HG03066 (cell line): ENCODE data around the gene USP3.
A peak's percentile ranks its signal among the peaks of the same experiment; 100 is the strongest.
"Not testable (repeated sequence)": the region's sequence is repeated elsewhere in the genome, so short reads cannot be mapped to it uniquely, and the experiment has no call there.

Source experiments
- ATAC-seq: cut with Tn5 transposase; IDR thresholded peaks from one replicate; pipeline ENCODE4 v1.9.1; 2021; ENCODE audit warnings: low read depth; ENCODE audit not compliant: unreplicated experiment

USP3 gene

DNA sequence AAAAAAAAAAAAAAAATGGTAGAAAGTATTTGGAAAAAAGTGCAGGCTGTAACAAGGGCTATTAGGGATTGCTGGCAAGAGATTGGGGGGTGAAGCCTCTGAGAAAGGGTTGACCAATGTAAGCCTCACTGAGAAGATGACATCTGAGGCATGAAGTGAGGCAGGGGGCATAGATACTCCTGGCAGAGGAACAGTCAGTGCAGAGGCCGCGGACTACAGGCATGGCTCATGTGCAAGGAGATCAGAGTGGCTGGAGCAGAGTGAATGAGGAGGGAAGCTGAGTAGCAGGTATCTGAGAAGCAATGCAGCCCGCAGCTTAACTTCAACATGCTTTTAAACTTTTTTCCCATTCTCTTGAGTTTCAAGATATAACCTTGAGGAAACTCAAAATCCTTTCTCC, 98.2 kb downstream of the USP3 start:
- no peak for ATAC-seq

DNA sequence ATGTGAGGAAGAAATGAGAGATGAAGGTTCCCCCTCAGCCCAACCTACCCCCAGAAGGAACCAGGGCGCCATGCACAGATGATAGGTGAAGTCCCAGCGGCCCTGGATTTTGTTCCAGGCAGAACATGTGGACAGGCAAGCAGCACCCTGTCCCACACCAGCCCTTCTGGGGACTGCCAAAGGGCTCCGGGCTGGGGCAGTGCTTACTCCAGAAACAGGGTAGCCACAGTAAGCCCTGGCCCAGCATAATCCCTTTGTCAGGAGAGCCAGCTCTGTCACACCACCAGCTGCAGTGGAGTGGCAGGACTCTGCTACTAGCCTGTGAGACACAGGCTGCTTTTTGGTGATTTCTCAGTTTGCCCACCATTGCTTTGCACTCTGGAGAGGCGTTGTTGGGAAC, 99.1 kb downstream of the USP3 start:
- no peak for ATAC-seq

DNA sequence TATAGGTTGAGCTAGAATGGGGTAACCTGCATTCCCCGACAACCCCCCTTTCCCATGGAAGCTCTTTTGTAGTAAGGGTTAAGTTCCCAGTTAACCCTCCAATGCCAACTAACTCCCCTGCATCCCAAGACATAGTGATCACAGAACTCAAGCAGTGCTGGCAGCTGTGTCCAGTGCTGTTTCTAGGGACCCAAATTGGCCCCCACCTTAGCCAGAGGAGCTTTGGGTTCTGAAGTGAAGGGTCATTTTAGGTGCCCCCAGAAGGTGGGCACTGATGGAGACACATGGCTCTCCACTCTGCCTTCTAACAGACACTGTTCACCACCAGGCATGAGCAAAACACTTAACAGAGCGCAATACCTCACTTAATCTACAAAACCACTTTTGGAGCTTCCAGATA, 99.9 kb downstream of the USP3 start:
- no peak for ATAC-seq

DNA sequence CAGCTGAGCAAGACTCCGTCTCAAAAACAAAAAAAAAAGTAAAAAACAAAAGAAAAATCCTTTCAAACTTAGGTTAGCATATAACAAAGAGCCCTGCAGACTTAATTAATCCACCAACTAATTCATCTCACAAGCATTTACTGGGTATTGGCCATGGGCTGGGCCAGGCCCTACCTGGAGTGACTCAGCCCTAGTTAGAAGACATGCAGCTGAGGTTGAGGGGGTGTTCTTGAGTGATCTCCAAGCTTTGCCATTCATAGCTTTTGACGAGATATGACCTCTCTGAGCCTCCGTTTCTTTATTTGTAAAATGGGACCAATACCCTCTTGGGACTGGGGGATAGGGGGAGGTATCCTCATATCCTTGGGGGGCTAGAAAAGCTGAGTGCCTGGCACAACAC, 100.6 kb downstream of the USP3 start:
- ATAC-seq: no peak

DNA sequence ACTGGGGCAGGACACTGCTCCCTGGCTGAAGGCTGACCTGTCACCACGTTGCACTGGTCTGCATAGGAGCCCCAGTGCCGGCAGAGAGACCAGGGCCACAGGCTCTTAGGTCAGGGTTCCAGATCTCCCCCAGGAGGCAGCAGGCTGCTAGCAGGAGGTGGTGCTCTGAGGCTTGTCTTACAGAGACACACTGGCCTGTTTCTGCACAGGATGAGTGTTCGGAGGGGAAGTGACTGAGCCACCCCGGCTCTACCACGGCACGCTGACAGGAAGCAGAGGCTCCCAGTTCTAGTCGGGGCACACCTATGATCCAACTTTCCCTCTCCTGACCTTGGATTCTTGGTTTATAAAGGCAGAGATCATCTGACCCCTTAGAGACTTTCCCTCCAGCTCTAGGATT, 101.4 kb downstream of the USP3 start:
- no peak for ATAC-seq

DNA sequence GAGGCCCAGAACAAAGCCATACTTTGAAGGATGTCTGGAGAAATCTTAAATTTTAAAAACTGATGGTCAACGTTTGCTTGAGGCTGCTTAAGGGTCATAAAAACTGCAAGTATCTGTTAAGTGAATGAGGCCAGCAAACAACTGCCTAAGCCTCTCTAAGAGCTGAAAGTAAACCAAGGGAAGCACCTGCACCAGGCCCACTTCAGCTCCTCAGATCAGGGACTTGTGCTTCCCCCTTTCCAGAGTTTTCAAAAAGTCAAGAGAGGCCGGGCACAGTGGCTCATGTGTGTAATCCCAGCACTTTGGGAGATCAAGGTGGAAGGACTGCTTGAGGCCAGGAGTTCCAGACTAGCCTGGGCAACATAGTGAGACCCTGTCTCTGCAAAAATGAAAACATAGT, 101.9 kb downstream of the USP3 start:
- no peak for ATAC-seq

DNA sequence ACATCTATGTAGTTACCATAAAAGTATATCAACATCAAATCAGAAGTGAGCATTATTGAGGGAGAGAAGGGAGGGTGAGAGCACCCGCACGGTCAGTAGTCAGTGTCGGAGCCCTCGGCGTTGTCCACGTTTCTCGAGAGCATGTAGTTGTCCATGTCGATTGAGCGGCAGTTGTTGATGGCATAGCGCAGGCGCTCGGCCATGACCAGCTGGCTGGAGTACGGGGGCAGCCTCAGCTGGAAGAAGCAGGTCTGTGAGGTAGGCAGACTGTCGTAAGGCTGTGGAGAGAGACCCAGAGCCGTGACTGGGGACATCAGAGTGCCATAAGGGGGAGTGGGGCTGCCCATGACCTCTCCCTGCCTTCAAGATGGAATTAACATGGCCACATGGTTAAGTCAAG, 104.6 kb downstream of the USP3 start:
- ATAC-seq: no peak

DNA sequence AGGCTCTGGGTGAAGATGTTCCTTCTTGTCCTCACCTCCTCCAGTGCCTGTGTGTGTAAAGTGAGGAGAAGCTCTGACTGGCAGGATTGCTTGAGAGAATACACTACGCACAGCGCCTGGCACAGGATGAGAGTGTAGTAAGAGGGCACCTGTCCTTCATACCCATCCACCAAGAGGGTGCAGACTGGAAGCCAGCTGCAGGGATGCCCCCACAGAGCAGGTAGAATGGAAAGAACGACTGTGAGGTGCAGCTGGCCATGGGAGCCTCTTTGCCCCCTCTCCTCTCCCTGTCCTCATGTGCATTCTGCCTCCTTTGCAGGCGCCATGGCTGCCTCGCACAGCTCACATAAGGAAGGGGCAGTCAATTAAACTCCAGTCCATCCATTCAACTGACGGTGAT, 105.1 kb downstream of the USP3 start:
- ATAC-seq: no peak

DNA sequence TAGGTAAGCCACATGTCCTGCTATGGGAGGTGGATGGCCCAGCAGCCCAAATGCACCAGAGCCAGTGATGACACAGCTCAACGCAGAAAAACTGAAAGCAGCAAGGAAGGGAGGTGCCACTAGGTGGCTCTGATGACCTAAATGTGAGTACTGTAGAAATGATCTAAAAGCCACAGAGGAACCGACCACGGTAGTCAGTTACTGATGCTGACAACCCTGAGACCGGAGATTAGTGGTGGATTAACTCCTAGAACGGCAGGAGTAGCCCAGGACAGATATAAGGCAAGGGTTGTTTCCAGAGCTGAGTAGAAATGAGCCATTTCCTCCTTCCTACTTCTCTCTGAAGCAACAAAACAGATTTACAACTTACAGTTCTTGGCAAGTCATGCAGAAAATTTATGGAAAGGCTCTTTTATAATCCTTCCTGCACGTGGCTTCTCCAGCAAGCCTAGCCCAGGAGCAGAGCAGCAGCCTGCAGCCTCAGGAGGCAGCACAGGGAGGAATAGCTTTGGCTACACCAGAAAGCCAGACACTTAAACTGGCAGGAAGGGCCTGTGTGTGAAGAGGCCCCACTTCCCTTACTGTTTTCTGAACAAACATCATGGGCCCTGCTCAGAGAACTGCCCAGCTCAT, 105.9 kb downstream of the USP3 start:
- peak; percentile 71 for ATAC-seq

DNA sequence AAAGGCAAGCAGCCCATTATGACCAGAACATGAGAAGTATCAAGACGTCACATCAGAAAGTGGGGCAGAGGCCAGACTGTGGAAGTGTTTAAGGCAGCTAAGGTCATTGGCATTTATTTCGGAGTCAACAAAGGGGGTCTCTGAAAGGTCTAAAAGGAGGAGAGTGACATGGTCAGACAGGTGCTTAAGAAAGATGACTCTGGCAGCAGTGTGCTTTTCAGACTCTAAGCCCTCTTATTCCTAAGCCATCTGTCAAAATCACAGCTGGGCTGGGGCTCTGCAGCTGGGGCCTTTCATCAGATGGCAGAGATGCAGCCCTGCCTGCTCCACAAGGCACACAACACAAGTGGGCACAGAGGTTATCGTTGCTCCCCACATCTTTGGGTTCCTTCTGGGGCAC, 106.8 kb downstream of the USP3 start:
- no peak for ATAC-seq

DNA sequence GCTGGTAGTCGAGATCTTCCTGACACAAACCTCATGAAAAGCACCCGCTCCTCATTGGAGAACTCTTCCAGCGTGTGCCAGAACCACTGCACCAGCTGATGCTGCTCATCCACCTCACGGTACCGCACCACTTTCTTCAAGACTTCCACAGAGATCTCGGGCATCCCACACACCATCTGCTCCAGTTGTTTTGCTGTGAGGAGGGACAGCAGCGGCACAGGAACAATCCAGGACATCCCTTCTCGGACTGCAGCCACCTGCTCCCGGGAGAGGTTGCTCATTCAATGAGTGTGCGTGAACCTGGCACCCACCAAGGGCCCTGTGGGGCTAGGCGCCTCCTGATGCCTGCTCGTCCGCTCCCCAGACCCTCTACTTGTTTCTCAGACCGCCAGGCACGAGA, 107.9 kb downstream of the USP3 start:
- ATAC-seq: no peak

DNA sequence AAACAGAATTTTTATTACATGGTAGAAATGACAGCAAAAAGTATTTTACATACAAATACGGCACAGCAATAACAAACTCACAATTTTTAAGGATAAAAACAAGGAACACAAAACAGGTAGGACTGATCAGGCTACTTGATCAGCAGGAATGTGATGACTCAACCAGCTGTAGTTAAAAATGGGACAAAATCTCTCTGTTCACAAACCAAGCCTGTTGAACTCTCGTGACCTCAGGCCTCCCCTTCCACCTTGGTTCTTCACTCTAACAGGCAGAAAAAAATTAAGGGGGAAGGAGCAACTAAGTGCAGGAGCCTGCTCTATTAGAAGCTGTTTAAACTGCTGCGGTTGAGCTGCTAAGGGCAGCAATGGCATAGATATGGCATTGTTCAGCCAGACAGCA, 111.5 kb downstream of the USP3 start:
- no peak for ATAC-seq

DNA sequence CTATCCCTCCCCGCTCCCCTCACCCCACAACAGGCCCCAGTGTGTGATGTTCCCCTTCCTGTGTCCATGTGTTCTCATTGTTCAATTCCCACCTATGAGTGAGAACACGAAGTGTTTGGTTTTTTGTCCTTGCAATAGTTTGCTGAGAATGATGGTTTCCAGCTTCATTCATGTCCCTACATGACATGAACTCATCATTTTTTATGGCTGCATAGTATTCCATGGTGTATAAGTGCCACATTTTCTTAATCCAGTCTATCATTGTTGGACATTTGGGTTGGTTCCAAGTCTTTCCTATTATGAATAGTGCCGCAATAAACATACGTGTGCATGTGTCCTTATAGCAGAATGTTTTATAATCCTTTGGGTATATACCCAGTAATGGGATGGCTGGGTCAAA, 112.8 kb downstream of the USP3 start:
- ATAC-seq: not testable (repeated sequence)

DNA sequence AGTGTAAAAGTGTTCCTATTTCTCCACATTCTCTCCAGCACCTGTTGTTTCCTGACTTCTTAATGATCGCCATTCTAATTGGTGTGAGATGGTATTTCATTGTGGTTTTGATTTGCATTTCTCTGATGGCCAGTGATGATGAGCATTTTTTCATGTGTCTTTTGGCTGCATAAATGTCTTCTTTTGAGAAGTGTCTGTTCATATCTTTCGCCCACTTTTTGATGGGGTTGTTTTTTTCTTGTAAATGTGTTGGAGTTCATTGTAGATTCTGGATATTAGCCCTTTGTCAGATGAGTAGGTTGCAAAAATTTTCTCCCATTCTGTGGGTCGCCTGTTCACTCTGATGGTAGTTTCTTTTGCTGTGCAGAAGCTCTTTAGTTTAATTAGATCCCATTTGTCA, 113.2 kb downstream of the USP3 start:
- ATAC-seq: not testable (repeated sequence)

DNA sequence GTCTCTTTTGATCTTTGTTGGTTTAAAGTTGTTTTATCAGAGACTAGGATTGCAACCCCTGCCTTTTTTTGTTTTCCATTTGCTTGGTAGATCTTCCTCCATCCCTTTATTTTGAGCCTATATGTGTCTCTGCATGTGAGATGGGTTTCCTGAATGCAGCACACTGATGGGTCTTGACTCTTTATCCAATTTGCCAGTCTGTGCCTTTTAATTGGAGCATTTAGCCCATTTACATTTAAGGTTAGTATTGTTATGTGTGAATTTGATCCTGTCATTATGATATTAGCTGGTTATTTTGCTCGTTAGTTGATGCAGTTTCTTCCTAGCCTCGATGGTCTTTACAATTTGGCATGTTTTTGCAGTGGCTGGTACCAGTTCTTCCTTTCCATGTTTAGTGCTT, 116.4 kb downstream of the USP3 start:
- not testable (repeated sequence) for ATAC-seq

DNA sequence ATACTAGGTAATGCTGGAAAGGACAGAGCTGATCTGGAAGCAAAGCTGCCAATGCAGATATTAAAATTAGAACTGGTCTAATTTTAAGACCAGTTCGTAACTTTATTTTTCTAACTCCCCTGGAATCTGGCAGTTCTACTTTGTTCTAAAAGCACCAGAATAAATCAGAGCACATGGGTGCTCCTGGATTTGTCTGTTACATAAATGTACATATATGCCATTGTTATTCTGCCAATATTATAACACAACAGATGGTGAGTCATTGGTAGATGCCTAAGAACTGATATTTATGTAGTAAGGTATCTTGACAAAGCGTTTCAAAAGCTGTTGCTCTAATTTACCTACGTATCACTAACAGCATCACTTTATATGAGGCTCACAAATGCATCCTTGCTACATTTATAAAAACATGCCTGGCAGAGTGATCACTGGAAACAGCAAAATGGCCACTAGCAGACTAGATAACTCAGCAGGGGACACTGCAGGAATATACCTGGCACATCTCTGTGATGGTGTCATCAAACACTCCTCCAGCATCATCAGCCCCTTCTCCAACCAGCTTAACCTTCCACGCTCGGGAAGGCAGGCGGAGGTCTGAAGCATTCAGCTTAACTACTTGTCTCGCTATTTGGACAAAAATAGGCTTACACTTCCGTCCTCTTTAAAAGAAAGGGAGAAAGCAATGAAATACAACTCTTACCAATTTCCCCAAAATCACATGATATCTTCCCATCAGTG, 119.0 kb downstream of the USP3 start:
- ATAC-seq: no peak

DNA sequence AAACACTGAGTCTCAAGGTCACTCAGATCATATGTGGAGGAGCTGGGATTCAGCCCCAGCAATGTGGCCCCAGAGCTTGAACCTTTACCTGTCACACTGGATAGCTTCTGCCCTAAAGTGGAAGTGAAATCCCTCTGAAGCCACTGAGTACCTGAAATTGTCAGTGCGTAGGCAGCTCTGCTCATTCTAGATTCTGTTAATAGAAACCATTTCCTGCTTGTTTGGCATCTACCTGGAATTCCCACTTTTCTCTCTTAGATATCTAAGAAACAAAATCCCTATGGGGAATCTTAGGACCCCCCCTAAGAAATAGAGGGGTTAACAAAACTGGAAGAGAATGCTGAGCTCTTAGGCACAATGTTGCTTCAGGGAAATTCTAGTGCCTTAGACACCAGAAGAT, 122.6 kb downstream of the USP3 start:
- ATAC-seq: peak; percentile 75

DNA sequence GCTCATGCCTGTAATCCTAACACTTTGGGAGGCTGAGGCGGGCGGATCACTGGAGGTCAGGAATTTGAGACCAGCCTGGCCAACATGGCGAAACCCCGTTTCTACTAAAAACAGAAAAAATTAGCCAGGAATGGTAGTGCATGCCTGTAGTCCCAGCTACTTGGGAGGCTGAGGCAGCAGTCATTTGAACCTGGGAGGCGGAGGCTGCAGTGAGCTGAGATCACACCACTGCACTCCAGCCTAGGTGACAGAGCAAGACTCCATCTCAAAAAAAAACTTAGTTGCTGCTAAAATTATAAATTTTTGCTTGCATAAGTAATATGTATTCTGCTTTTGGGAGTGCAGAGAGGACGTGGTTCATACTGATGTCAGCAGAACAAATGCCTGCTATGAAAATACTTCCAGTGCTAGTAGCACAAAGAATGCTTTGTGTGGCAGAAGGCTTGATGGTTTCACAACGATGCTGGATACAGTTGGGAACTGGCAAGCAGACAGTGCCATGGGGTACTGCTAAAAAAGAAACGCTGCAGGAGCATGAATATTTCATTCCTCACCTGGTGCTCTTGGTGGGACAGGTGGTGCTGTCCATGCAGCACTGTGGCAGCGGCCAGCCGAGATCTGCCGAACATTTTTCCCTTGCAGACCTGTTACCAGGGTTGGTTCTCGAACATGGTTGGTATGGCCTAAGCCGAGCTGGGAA, 123.9 kb downstream of the USP3 start:
- no peak for ATAC-seq

DNA sequence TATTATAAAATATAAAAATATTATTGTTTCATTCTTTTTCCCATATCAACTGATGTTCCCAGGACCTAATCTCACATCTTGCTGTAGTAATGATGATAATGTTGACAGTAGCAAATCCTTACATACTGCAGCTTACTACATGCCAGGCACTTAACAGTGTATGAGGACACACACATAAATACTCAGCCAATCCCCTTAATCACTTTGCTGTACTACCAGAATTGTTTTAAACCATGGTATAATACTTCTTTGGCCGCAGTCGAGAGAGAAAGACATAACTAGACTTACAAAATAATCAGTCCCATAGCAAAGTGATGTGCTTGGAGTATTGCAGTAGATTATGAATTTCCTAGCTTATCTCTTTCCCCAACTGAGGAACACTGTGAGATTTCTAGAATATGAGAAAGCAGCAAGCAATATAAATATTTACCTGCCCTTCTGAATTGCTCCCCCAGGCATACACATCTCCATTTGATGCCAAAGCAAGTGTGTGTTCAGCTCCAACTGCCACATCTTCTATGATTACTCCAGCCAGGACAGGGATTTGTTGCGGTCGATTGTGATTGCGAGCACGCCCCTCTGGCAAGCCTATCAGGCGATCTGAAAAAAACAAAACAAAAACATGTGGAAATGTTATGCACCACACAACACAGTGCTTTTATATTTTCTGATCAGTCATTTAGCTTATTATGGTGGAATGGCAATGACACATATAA, 125.8 kb downstream of the USP3 start:
- ATAC-seq: no peak

DNA sequence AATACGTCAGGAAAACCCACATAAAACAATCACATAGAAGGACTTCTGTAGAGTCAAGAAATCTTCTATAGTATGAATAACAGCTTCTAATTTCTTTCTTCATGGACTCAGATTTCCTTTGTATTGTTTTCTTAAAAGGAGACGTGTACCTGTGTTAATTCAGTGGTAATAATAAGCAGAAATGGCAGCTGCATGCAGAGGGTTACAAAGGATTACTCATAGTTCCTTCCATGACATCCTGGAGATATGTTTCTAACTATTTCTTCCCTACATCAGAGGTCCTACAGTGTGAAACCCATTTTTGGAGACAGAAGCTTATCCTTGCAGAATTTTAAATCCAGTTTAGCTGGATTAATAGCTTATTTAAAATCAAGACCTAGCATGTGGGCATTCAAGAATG, 128.9 kb downstream of the USP3 start:
- no peak for ATAC-seq

DNA sequence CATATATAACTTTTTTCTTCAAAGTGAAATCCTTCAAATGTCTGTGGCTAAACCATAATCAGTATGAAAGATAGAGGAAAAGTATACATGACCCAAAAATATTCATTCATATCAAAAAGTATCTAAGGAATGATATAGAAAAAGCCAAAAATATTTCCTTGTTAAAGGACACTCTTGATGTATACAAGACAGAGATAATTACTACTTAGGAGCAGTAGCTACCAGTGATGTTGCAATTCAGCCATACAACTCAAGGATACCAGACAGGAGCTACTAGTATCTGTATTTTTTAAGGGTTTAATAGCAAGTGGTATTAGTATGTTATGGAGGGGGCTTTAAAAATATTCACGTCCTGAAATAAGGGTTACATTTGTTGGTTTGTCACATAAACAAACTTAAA, 129.8 kb downstream of the USP3 start:
- no peak for ATAC-seq
